Measurements from ENCODE around the gene CD48. TPM values are rescaled to one million over a fixed set of nuclear protein-coding genes. Genes with fewer than 3 reads are reported as not detected.

The CD48 gene
- polyA plus RNA-seq, 1 donor (not counting 4 experiments of a cell fraction or from before 2014, with no cell fraction given), result 0.07 TPM

GRCh38 chr1:160740133-160740688 lies 28.6 kb upstream of the CD48 start:
- H3K27ac ChIP-seq (ENCODE audit: control insufficient read depth, insufficient read depth, low read length), result no peak overlapping the region
- H3K9me1 ChIP-seq (ENCODE audit: control insufficient read depth, extremely low read depth, insufficient read depth, low read length), result no peaks in the 10 kb centered on the region
- peaks cover 10% of the 10 kb centered on the region for H3K4me1 ChIP-seq (ENCODE audit: control insufficient read depth, extremely low read depth, insufficient read depth, low read length)
- dilution Hi-C loops (cut with MboI; ENCODE audit: extremely low pct_ligation_motif_present, low sequenced_read_pairs), result no loop called here
- no peaks in the 10 kb centered on the region for H3K27me3 ChIP-seq (ENCODE audit: control insufficient read depth, extremely low read depth, insufficient read depth, low read length)
- H3K36me3 ChIP-seq (ENCODE audit: control insufficient read depth in 2 of 2, extremely low read depth in 1 of 2, insufficient read depth in 2 of 2, low read length in 2 of 2), result no peaks in the 10 kb centered on the region
- H3K9ac ChIP-seq (ENCODE audit: control insufficient read depth, extremely low read depth, insufficient read depth, low read length), result no peak overlapping the region
- H3K4me3 ChIP-seq (ENCODE audit: control insufficient read depth in 2 of 3, extremely low read depth in 1 of 3, insufficient read depth in 2 of 3, low read depth in 1 of 3, low read length in 3 of 3), result no peak overlapping the region
- H3K4me2 ChIP-seq (ENCODE audit: control insufficient read depth, extremely low read depth, insufficient read depth, low read depth, low read length), result no peak overlapping the region
- H4K20me1 ChIP-seq (ENCODE audit: control insufficient read depth, extremely low read depth, insufficient read depth, low read length), result no peaks in the 10 kb centered on the region
- TF ChIP-seq CTCF (optimal IDR thresholded peaks at IDR 0.05 in 1 of 3, IDR thresholded peaks at IDR 0.05 in 1 of 3, conservative IDR thresholded peaks at IDR 0.05 in 1 of 3; ENCODE audit: extremely low read depth in 1 of 3, insufficient read depth in 2 of 3, low read length in 3 of 3) (no peak), EZH2 (IDR thresholded peaks at IDR 0.05; ENCODE audit: low read length) (no peak)
- FAIRE-seq, result no peak
- H3K9me3 ChIP-seq (ENCODE audit: control insufficient read depth, low read depth, low read length), result no peaks in the 10 kb centered on the region
- H3K79me2 ChIP-seq (ENCODE audit: control insufficient read depth, insufficient read depth, low read length), result no peaks in the 10 kb centered on the region
- no peak for DNase-seq (ENCODE audit: low read depth, low spot score)
- H2AFZ ChIP-seq (ENCODE audit: control insufficient read depth, low read length), result no peak overlapping the region

- H3K36me3 ChIP-seq (ENCODE audit: control insufficient read depth in 2 of 2, extremely low read depth in 1 of 2, insufficient read depth in 2 of 2, low read length in 2 of 2), result no peaks in the 10 kb centered on the region
Observed at GRCh38 chr1:160739098-160739511, 27.5 kb upstream of the CD48 start, which contains the start of gene SLAMF7. SLAMF7 (plus strand) TSS chr1:160739247; CDS start chr1:160739302, 55 bp downstream.

More at GRCh38 chr1:160739098-160739511, 27.5 kb upstream of the CD48 start, which contains the start of gene SLAMF7:
- Histone ChIP-seq H3K4me2 (ENCODE audit: control insufficient read depth, extremely low read depth, insufficient read depth, low read depth, low read length) (peak within 1 kb of the TSS; percentile 60), H3K79me2 (ENCODE audit: control insufficient read depth, insufficient read depth, low read length) (no peaks in the 10 kb centered on the region), H2AFZ (ENCODE audit: control insufficient read depth, low read length) (peak within 1 kb of the TSS; percentile 56), H3K9ac (ENCODE audit: control insufficient read depth, extremely low read depth, insufficient read depth, low read length) (no peak within 1 kb of the TSS), H3K4me1 (ENCODE audit: control insufficient read depth, extremely low read depth, insufficient read depth, low read length) (peaks cover 10% of the 10 kb centered on the region), H3K9me1 (ENCODE audit: control insufficient read depth, extremely low read depth, insufficient read depth, low read length) (no peaks in the 10 kb centered on the region), H3K27me3 (ENCODE audit: control insufficient read depth, extremely low read depth, insufficient read depth, low read length) (no peaks in the 10 kb centered on the region), H3K27ac (ENCODE audit: control insufficient read depth, insufficient read depth, low read length) (peak within 1 kb of the TSS; percentile 25), H3K9me3 (ENCODE audit: control insufficient read depth, low read depth, low read length) (no peaks in the 10 kb centered on the region), H3K4me3 (ENCODE audit: control insufficient read depth in 2 of 3, extremely low read depth in 1 of 3, insufficient read depth in 2 of 3, low read depth in 1 of 3, low read length in 3 of 3) (peak within 1 kb of the TSS; percentile 29 to 58 (median 41)), H4K20me1 (ENCODE audit: control insufficient read depth, extremely low read depth, insufficient read depth, low read length) (no peaks in the 10 kb centered on the region)
- dilution Hi-C loops (cut with MboI; ENCODE audit: extremely low pct_ligation_motif_present, low sequenced_read_pairs), result no loop called here
- TF ChIP-seq EZH2 (IDR thresholded peaks at IDR 0.05; ENCODE audit: low read length) (no peak), CTCF (optimal IDR thresholded peaks at IDR 0.05 in 1 of 3, IDR thresholded peaks at IDR 0.05 in 1 of 3, conservative IDR thresholded peaks at IDR 0.05 in 1 of 3; ENCODE audit: extremely low read depth in 1 of 3, insufficient read depth in 2 of 3, low read length in 3 of 3) (no peak)
- FAIRE-seq, result peak; percentile 91
- DNase-seq (ENCODE audit: low read depth, low spot score), result no peak

All from keratinocyte (primary cell).